Suprapubic skin (tissue), 4 donors: ENCODE data around the gene CC2D2A. TPM values are rescaled to one million over a fixed set of nuclear protein-coding genes. Genes with fewer than 3 reads are reported as not detected.
A peak's percentile ranks its signal among the peaks of the same experiment; 100 is the strongest.

Experiments used
- DNase-seq, 2 donors: peaks; one replicate each; pipeline ENCODE4 v3.0.0-alpha.2; 2019; ENCODE audit warnings: low spot score in 2 of 2
- H3K27ac ChIP-seq: fragments of 200-600 bp; sonication (generic); one replicate; pipeline ENCODE4 v1.5.1; 2019
- H3K27me3 ChIP-seq: fragments of 200-600 bp; sonication (generic); one replicate; pipeline ENCODE4 v1.5.1; 2019
- H3K36me3 ChIP-seq: fragments of 200-600 bp; sonication (generic); one replicate; pipeline ENCODE4 v1.5.1; 2019
- H3K4me1 ChIP-seq: fragments of 200-600 bp; sonication (generic); one replicate; pipeline ENCODE4 v1.5.1; 2019
- H3K4me3 ChIP-seq: fragments of 200-600 bp; sonication (generic); one replicate; pipeline ENCODE4 v1.5.1; 2019; ENCODE audit warnings: mild to moderate bottlenecking
- H3K9me3 ChIP-seq: fragments of 200-600 bp; sonication (generic); one replicate; pipeline ENCODE4 v1.5.1; 2019
- EP300 ChIP-seq: sonication (generic); formaldehyde crosslinking; IDR thresholded peaks from one replicate; pipeline ENCODE4 v1.6.1; 2017; ENCODE audit warnings: antibody characterized with exemption
- POLR2A ChIP-seq, 2 donors: fragments of 450-650 bp; IDR thresholded peaks; one replicate each; pipeline ENCODE4 v1.6.1; 2017; ENCODE audit warnings: antibody characterized with exemption in 2 of 2, mild to moderate bottlenecking in 2 of 2, moderate library complexity in 2 of 2
- POLR2AphosphoS5 ChIP-seq, 3 donors: sonication (generic); formaldehyde crosslinking; IDR thresholded peaks; one replicate each; pipeline ENCODE4 v1.6.1; 2017; ENCODE audit warnings: antibody characterized with exemption in 3 of 3
- WGBS: methylation state at CpG from one replicate; pipeline ENCODE4 v1.1.5; 2018; 5-methylcytosine and 5-hydroxymethylcytosine counted together
- total RNA-seq, 4 donors: library from RNA; depleted of rRNA; stranded (reverse); fragments of >200 nt; gene quantifications; one replicate each; pipeline ENCODE4 v1.1.0, GENCODE V29; 2016
- TF ChIP-seq, protein P1 (sequence below), 2 donors: fragments of 200-600 bp in 1 of 2; fragments of 450-650 bp in 1 of 2; sonication (generic) in 1 of 2; IDR thresholded peaks; one replicate each; pipeline ENCODE4 v1.5.1; 2016 to 2019; ENCODE audit warnings: antibody characterized with exemption in 2 of 2, mild to moderate bottlenecking in 1 of 2, moderate library complexity in 1 of 2

The CC2D2A gene
- 10 to 100 TPM in 1 of 4 donors, 1 to 10 TPM in 3; 2.8 to 12.5 (median 7.9) TPM for total RNA-seq

- no peaks in the 10 kb centered on the region for H3K9me3 ChIP-seq
- H3K4me1 ChIP-seq = peaks cover 8% of the 10 kb centered on the region
- H3K27me3 ChIP-seq = no peaks in the 10 kb centered on the region
- no peak within 1 kb of the TSS for H3K27ac ChIP-seq
- H3K4me3 ChIP-seq = peak within 1 kb of the TSS; percentile 44
- TF ChIP-seq POLR2AphosphoS5 (IDR thresholded peaks at IDR 0.05) = no peak
- TF ChIP-seq POLR2A (IDR thresholded peaks at IDR 0.05) = no peak
- TF ChIP-seq, protein P1, sequence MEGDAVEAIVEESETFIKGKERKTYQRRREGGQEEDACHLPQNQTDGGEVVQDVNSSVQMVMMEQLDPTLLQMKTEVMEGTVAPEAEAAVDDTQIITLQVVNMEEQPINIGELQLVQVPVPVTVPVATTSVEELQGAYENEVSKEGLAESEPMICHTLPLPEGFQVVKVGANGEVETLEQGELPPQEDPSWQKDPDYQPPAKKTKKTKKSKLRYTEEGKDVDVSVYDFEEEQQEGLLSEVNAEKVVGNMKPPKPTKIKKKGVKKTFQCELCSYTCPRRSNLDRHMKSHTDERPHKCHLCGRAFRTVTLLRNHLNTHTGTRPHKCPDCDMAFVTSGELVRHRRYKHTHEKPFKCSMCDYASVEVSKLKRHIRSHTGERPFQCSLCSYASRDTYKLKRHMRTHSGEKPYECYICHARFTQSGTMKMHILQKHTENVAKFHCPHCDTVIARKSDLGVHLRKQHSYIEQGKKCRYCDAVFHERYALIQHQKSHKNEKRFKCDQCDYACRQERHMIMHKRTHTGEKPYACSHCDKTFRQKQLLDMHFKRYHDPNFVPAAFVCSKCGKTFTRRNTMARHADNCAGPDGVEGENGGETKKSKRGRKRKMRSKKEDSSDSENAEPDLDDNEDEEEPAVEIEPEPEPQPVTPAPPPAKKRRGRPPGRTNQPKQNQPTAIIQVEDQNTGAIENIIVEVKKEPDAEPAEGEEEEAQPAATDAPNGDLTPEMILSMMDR (IDR thresholded peaks at IDR 0.05) = no peak
- TF ChIP-seq EP300 = no peak
- WGBS = 10% methylated on average over 14 of the region's 14 CpGs
- no peak for DNase-seq
- H3K36me3 ChIP-seq = no peaks in the 10 kb centered on the region
Measured at GRCh38 chr4:15469402-15470127, at the start of gene CC2D2A. Gene CC2D2A, plus strand, starts transcription at chr4:15469882. Its CDS starts 6,051 bp downstream, at chr4:15475933.

GRCh38 chr4:15420642-15421041 lies 49.0 kb upstream of the CC2D2A start:
- H3K27me3 ChIP-seq = no peaks in the 10 kb centered on the region
- no peak for DNase-seq
- no peaks in the 10 kb centered on the region for H3K9me3 ChIP-seq
- H3K36me3 ChIP-seq = no peaks in the 10 kb centered on the region
- H3K4me1 ChIP-seq = no peaks in the 10 kb centered on the region
- H3K4me3 ChIP-seq = no peak overlapping the region
- TF ChIP-seq, protein P1 (IDR thresholded peaks at IDR 0.05) = no peak
- H3K27ac ChIP-seq = no peak overlapping the region
- 43% methylated on average over 2 of the region's 2 CpGs for WGBS

DNA sequence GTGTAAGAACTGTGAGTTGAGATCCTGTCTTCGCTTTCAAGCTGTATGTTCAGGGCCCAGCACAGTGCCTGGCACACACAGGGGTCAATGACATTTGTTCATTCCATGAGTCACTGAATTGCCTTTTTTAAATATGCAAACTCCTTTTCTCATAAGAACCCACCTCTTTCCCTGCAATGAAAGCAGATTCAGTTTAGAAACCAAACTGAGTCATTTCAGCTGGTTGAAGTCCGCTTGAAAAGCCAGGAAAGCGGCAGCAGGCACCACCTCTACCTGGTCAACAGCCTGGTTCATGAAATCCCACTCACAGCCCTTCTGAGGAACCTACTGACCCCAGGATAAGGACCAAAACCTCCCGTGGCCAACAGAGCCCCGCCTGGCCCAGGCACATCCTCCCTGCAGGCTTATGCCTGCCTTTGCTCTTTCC lies 46.4 kb upstream of the CC2D2A start:
- TF ChIP-seq, protein P1 (IDR thresholded peaks at IDR 0.05) = no peak
- TF ChIP-seq EP300 (no peak), POLR2AphosphoS5 (IDR thresholded peaks at IDR 0.05) (no peak), POLR2A (IDR thresholded peaks at IDR 0.05) (no peak)
- H3K27ac ChIP-seq = no peak overlapping the region
- 64% methylated on average over 5 of the region's 5 CpGs for WGBS

DNA sequence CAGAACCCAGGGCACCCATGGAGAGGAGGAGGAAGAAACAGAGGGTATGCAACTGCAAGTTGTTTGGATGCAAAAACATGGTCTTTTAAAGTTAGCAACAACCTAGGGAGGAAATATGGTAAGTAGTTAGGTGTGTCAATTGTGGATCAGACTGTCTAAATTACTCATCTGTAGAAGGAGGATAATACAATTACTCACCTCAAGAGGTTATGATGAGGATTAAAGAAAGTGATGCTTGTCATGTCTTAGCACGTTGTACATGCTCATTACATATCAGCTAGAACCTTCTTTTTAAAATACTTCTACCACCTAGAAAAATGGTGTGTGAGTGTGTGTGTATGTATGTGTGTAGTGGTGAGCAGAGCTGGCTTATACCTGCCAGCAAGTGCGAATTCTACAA lies 44.2 kb upstream of the CC2D2A start:
- Histone ChIP-seq H3K4me3 (no peak overlapping the region), H3K4me1 (peaks cover 22% of the 10 kb centered on the region), H3K27ac (no peak overlapping the region), H3K9me3 (no peaks in the 10 kb centered on the region), H3K36me3 (no peaks in the 10 kb centered on the region), H3K27me3 (no peaks in the 10 kb centered on the region)
- WGBS = 79% methylated on average over 2 of the region's 2 CpGs
- no peak for DNase-seq
- TF ChIP-seq, protein P1 (IDR thresholded peaks at IDR 0.05) = no peak
- TF ChIP-seq POLR2AphosphoS5 (IDR thresholded peaks at IDR 0.05) (no peak), EP300 (no peak), POLR2A (IDR thresholded peaks at IDR 0.05) (no peak)

More for the DNA sequence above, 46.4 kb upstream of the CC2D2A start:
- Histone ChIP-seq H3K9me3 (no peaks in the 10 kb centered on the region), H3K36me3 (no peaks in the 10 kb centered on the region), H3K4me3 (no peak overlapping the region), H3K27me3 (no peaks in the 10 kb centered on the region), H3K4me1 (peaks cover 11% of the 10 kb centered on the region)
- no peak for DNase-seq

DNA sequence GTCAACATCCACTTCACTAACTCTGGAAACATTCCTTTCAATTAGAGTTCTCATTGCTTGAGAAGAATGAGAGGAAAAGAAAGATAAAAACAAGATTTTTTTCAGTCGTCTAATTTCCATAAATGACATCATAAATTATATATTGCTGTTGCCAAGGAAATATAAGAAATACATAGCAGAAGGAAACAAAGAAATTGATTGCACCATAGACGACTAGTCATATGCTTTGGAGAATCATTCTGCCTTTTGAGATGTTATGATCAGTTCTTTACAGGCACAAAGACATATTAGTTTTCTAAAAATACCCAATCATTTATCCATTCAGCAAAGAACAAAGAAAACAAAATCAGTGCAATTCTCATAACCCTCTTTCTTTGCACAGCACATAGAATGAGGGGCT lies 42.5 kb upstream of the CC2D2A start:
- Histone ChIP-seq H3K27ac (peak overlapping the region; percentile 49), H3K9me3 (no peaks in the 10 kb centered on the region), H3K36me3 (no peaks in the 10 kb centered on the region), H3K4me1 (peaks cover 22% of the 10 kb centered on the region), H3K4me3 (no peak overlapping the region), H3K27me3 (no peaks in the 10 kb centered on the region)
- 33% methylated on average over 2 of the region's 2 CpGs for WGBS
- TF ChIP-seq POLR2A (IDR thresholded peaks at IDR 0.05) = no peak
- no peak for TF ChIP-seq POLR2AphosphoS5 (IDR thresholded peaks at IDR 0.05)
- TF ChIP-seq, protein P1 (IDR thresholded peaks at IDR 0.05) = no peak
- TF ChIP-seq EP300 = no peak
- DNase-seq = no peak
